GM19395 (cell line): Measurements from ENCODE around the gene SLC36A2.

Experiments used
- ATAC-seq: cut with Tn5 transposase; IDR thresholded peaks from one replicate; pipeline ENCODE4 v1.9.1; 2021; ENCODE audit warnings: mild to moderate bottlenecking, moderate library complexity; ENCODE audit not compliant: unreplicated experiment

The SLC36A2 gene

GRCh38 chr5:151284392-151284967 is 62.9 kb downstream of the SLC36A2 start:
- ATAC-seq: no peak

- no peak for ATAC-seq
Observed at GRCh38 chr5:151283120-151283825, 64.1 kb downstream of the SLC36A2 start.

GRCh38 chr5:151281001-151281639 is 66.2 kb downstream of the SLC36A2 start:
- ATAC-seq: no peak

- no peak for ATAC-seq
Observed at GRCh38 chr5:151280443-151280842, 66.9 kb downstream of the SLC36A2 start.

GRCh38 chr5:151278845-151279244 is 68.5 kb downstream of the SLC36A2 start:
- no peak for ATAC-seq

GRCh38 chr5:151275803-151276202 is 71.6 kb downstream of the SLC36A2 start:
- ATAC-seq: no peak

- no peak for ATAC-seq
Observed at GRCh38 chr5:151274666-151275065, 72.7 kb downstream of the SLC36A2 start.

- no peak for ATAC-seq
Observed at GRCh38 chr5:151271336-151271735, 76.0 kb downstream of the SLC36A2 start.

GRCh38 chr5:151270599-151270998 is 76.8 kb downstream of the SLC36A2 start:
- ATAC-seq: peak; percentile 89

GRCh38 chr5:151267491-151268260 is 79.7 kb downstream of the SLC36A2 start:
- no peak for ATAC-seq
